ENCODE results near the gene FEM1B.

FEM1B gene

DNA sequence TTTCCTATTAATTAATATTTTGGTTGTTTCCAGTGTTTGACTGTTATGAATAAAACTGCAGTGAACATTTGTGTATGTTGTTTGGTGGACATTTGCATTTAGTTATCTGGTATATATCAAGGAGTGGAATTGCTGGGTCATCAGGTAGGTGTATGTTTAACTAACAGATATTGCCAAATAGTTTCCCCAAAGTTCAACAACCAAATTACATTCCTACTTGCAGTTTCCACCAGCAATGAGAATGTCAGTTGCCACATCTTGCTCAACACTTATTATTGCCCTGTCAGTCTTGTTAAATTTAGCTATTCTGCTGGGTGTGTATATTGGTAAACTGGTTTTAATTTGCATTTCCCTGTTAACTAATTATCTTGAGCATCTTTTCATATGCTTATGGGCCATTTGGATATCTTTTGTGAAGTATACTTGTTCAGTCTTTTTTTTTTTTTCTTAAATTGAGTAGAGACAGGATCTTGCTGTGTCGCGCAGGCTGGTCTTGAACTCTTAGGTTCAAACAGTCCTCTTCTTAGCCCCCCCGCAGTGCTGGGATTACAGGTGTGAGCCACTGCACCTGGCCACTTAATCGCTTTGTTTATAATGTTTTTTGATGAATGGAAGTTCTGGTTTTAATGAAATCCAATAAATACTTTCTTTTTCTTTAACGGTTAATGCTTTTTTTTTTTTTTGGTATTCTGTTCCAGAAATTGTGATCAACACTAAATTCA lies 7.9 kb downstream of the FEM1B start:
- no peak for DNase-seq (ENCODE audit: low spot score)

DNA sequence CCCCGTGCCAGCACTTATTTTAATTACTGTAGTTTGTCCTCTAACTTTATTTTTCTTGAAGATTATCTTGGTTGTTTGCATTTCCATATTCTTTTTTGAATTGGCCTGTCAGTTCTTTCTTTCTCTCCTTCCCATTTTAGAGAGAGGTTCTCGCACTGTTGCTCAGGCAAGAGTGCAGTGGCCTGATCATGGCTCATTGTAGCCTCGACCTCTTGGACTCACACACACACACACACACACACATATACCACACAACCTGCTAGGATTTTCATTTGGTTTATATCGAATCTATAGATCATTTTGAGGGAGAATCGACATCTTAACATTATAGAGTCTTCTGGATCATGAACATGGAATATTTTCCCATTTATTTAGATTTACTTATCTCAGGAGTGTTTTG lies 8.7 kb downstream of the FEM1B start:
- DNase-seq (ENCODE audit: low spot score): no peak

DNA sequence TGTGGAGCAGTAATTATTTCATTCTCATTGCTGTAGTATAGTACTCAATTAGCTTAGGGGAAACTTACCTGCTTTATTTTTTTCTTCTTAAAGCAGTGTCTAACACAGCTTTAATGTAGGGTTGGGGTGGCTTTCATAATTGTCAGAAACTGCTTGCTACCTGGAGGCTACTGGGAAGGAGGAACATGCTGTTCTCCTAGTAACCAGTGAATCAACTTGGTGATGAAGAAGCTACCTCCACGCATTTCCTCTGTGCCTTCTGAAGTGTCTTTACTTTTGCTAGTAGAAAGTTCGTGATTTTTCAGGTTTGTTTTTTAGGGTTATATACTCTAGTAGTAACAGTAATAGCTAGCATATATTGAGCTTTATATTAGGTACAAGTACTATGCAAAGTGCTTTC lies 11.5 kb downstream of the FEM1B start:
- DNase-seq (ENCODE audit: low spot score): no peak

DNA sequence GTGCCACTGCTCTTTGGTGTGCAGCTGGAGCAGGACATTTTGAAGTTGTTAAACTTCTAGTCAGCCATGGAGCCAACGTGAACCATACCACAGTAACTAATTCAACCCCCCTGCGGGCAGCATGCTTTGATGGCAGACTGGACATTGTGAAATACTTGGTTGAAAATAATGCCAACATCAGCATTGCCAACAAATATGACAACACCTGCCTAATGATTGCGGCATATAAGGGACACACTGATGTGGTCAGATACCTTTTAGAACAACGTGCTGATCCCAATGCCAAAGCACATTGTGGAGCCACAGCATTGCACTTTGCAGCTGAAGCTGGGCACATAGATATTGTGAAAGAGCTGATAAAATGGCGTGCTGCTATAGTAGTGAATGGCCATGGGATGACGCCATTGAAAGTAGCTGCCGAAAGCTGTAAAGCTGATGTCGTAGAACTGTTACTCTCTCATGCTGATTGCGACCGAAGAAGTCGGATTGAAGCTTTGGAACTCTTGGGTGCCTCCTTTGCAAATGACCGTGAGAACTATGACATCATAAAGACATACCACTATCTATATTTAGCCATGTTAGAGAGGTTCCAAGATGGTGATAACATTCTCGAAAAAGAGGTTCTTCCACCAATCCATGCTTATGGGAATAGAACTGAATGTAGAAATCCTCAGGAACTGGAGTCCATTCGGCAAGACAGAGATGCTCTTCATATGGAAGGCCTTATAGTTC lies 12.2 kb downstream of the FEM1B start:
- no peak for DNase-seq (ENCODE audit: low spot score)

DNA sequence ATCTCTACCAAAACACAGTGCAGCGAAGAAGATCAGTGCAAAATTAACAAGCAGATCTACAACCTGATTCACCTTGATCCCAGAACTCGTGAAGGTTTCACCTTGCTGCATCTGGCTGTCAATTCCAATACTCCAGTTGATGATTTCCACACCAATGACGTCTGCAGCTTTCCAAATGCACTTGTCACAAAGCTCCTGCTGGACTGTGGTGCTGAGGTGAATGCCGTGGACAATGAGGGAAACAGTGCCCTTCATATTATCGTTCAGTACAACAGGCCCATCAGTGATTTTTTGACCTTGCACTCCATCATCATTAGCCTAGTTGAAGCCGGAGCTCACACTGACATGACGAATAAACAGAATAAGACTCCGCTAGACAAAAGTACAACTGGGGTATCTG lies 13.2 kb downstream of the FEM1B start:
- DNase-seq (ENCODE audit: low spot score): no peak

DNA sequence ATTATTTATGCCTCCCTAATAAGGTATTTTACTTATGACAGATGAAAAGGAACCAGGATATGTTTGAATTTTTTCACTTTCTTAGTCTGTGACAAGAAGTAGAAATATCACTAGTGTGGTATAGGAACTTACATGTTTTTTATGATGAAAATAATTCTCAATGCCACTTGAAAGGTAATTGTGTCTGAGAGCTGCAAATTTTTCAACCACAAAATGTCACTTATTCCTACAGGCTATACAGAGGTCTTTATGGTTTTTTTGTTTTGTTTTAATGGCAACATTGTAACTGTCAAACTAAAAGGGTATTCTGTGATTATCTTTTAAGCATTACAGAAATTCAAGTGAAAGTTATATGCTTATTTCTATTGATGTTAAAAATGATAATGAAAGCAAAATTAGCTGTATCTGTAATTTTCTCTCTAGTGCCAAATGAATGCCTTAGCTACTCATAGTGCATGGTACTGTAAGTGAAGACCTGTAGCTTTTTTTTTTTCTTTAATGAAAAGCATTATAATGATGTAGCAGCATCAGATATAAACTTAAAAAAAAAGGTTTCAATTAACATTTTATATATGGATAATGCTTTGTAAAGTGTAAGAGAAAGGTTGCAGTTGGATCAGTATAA lies 14.7 kb downstream of the FEM1B start:
- no peak for DNase-seq (ENCODE audit: low spot score)

DNA sequence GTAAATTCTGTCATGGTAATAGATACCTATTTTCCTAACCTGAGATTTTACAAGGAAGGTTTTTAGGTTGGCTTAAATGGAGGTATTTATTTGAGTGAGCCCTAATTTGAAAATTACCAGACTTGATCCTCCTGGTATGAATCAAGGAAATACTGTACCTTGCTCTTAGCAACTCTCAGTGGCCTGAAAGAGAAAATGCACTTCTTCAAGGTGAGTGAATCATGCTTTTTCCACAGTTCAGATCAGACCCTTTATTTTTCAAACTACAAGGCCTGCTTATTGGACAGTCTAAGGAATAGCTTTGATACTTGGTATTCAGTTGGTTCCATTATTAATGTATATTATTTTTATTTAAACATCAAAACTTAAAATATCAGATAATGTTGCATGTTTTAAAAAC lies 15.4 kb downstream of the FEM1B start:
- DNase-seq (ENCODE audit: low spot score): no peak

DNA sequence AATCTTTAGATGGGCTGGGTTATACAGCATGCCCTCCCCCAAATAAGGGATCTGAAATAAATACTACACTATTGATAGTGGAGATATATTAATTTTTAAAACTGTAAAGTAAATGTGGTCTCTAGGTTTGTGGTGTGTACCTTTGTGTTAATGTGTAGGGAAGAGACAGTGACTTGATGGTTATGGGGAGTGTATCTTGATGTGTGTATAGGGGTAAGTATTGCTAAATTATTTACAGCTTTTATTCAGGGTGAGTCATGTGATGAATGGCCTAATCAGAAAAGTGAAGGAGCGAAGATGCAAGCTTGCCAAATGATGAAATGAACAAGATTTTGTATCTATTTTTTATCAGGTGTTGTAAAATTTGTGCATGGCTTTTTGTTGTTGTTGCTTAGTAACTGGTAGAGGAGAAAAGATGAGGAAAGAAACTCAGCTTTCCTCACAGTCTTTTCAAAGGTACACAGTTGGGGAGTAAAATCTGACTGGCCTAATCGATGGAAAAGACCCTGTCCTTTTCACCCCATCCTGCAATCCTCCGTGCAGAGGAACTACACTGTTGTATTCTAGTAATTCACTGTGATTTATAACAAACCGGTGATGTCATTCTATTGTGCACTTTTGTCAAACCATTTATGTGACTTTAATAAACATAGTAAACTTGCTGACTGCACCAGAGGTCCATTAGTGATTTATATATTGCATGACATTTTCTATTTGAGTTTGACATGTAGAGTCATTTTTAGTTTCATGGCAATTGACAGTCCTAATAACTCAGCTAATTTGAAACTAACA lies 17.7 kb downstream of the FEM1B start:
- no peak for DNase-seq (ENCODE audit: low spot score)

DNA sequence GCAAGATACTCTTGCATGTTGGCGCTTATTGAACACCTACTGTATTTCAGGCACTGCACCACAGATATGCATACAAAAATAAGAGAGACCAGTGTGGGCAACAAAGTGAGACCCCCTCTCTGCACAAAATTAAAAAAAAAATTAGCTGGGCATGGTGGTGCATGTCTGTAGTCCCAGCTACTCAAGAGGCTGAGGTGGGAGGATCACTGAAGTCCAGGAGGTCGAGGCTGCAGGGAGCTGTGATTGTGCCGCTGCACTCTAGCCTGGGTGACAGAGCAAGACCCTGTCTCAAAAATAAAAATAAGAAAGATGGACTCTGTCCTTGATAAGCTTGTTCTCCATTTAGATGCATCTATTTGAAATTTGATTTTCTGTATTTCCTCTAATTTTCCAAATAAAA lies 20.8 kb downstream of the FEM1B start:
- DNase-seq (ENCODE audit: low spot score): no peak

DNA sequence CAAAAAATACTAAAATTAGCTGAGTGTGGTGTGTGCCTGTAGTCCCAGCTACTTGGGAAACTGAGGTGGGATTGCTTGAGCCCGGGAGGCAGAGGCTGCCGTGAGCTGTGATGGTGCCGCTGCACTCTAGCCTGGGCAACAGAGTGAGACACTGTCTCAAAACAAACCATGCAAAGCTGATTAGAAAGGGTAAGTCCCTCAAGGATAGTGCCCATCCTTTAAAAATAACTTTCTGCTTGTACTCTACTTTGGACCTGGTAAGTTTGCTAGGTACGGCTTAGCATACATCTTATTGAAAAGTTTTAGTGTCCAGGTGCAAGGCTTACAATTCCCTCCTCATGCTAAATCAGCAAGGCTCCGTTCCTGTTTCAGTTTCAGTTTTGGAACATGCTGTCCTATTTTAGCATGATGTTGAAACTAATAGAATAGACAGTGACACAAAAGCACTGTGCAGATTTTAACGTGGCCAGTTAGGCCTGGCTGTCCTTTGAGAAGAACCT lies 21.4 kb downstream of the FEM1B start:
- peak; percentile 19 for DNase-seq (ENCODE audit: low spot score)

DNA sequence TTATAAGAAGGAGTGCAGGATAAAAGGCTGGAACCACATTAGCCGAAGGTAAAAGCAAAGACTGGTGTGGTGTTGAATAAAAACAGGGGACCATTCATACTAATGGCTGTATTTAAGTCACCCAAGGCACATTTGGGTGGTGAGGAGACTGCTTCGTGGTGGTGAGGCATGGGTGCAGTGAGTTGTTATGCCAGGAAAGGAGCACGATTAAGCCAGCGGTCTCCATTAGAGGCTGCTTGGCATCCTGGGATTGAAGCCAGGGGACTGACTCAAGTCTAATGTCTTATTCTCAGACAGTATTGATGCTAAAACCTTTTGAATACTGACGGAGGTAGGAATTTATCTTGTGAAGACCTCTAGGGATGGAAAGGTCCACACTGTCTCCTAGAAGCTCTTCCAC lies 21.9 kb downstream of the FEM1B start:
- peak; percentile 50 for DNase-seq (ENCODE audit: low spot score)

DNA sequence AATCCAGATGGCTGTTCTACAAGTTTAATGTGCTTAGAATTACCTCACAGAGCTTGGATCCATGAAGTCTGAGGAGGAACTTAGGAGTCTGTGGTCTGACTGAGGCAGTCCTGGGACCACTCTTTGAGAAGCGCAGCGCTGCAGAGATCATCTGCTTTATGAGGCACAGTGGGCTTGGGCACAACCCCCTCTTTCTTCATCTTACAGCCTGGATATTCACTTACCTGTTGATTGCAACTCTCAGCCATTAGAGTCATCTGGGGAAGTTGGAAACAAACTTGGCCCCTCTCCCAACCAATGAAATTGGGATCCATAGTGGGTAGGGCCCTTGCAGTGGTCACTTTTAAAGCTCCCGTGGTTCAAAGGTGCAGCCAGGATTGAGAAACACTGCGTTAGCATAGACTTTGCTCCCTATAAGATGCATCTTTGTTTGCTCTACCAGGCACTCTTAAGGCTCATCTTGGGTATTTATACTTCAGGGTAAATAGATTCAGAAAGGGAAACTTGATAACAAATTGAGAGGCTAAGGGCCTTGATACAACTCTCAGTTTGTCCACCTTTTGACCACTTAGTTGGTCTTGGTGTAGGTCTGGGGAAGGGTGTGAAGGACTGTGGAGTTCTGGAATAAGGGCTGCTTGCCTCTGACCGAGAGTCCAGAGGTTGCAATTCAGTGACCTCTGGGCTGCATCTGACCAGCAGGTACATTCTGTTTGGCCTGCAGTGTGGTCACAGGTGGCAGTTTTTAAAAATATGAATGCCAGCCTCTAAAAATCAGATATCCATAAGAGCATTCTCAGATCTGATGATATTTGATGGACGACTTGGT lies 22.8 kb downstream of the FEM1B start:
- DNase-seq (ENCODE audit: low spot score): no peak

DNA sequence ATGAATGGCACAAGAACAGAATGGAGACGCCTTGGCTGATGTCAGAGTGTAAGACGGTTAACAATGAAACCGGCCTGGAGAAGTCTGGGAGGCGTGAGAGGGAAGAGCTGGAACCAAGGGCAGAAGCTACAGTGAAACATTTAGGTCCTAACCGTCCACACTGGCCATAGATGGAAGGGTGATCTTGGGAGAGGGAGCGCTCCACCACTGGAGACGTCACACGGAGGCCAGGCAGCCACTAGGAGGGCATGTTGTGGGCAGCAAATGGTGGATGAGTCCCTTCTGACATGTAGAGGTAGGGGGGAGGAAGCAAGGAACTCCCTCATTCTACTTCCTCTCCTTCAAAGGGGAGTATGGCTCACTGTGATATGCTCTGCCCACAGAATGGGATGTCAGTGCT lies 23.8 kb downstream of the FEM1B start:
- DNase-seq (ENCODE audit: low spot score): no peak

DNA sequence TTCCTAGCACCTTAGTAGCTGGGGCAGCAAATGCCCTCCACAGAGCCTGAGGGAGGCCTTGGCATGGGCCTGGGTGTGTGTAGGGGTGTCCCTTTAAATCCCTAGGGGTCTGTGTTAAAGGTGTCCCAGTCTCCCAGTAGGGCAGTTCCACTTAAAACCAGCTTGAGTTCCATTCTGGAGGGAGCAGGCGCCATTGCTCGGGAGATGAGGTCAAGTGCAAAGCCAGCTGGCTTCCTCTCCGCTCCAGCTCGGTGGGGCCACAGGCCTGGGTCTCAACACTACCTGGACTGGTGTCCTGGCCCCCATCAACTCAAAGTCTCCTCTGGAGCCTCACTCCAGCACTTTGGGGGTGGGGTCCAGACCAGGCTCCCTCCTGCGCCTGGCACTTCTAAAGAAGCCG lies 25.2 kb downstream of the FEM1B start:
- DNase-seq (ENCODE audit: low spot score): no peak

DNA sequence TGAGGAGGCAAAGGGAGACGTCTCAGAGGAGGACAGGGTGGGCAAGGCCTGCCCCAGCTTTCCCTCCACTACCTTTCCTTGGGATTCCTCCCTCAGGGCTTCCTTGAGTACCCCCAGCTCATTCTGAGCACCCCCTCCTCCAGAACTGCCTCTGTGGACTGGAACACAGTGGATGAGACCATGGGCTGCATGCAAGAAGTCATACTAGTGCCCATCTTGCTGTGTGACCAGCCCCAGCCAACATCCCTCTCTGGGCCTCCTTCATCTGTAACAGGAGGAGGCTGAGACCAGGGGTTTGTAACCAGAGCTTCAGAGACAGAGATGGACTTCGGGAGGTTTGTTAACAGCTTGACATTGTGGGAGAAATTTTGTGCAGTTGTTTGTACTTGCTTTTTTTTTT lies 25.6 kb downstream of the FEM1B start:
- no peak for DNase-seq (ENCODE audit: low spot score)

DNA sequence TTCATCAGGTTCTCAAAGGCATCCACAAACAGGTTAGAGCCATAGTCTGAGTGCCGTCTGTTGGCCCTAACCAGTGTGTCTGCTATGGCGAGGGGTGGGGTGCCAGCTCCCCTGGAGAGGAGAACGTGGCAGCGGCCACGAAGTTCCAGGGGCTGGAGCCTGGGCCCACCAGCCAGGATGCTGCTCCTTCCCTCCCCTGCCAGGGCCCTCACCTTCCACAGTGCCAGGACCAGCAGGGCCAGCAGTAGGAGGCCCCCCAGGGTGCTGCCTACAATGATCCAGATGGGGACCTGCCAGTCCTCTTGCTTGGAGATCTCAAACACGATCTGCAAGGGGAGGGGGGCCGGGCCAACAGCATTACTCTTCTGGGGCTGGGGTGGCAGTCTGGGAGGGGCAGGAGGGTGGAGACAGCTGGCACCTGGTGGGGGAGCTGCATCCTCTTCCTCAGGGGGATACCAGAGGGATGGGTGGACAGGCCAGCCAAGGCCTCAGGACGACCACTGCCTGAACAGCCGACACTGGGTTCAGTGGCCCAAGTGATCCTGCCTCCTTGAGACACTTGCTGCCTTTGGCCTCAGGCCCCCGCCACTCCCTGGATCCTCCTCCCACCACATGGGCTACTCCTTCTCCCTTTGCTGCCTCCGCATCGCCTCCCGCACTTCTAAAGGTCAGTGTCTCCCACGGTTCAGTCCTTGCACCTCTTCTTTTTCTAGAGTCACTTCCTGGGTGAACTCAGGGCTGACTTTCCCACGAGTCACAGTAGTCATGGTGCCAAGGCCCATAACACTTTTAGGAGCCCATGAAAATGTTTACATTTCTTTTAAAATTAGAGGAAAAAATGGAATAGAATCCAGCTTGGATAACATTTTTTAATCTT lies 26.3 kb downstream of the FEM1B start:
- DNase-seq (ENCODE audit: low spot score): no peak

DNA sequence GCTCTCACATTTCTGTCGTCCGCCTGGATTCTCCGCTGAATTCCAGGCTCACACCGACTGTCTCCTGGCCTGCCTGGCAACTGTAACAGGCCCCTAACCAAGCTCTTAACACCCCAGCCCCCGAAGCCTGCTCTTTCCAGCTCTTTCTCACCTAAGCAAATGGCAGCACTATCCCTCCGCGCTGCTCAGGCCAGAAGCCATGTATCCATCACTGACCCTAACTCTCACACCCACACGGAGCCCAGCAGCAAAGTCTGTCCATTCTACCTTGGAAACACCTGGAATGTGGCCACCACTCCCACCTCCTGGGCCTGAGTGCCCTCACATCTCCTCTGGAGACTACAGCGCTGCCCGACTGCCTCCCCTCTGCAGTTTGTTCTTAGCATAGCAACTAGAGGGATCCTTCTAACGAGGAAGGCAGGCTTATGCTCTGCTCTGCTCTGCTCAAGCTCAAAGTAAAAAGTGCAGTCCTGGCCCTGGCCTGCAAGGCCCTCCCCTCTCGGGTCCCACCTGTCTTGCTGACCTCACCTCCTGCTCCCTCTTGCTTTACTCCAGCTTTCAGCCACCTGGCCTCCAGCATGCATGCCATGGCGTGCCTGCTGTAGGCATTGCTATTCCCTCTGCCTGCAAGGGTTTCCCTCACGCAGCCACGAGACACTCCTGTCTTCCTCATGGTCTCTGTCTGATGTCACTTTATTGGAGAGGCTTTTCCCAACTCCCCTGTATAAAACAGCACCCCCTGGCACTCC lies 27.2 kb downstream of the FEM1B start:
- no peak for DNase-seq (ENCODE audit: low spot score)

DNA sequence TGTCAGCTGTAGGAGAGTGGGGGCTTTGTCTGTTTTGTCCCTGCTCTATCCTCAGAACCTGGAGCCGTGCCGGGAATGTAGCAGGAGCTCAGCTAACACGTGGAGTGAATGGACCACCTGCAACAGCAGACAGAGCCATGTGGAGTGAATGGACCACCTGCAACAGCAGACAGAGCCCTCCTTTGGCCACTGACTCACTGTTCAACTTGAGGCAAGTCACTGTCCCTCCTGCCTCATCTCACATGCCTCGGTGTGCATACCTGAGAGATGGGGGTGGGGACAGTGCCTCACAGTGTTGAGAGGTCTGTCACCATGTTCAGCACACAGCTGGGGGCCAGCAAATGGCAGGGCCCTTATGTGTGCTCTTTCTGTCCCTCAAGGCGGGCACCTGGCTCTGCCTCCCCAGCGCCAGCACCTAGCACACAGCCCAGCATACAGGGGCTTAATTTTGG lies 27.9 kb downstream of the FEM1B start:
- no peak for DNase-seq (ENCODE audit: low spot score)

DNA sequence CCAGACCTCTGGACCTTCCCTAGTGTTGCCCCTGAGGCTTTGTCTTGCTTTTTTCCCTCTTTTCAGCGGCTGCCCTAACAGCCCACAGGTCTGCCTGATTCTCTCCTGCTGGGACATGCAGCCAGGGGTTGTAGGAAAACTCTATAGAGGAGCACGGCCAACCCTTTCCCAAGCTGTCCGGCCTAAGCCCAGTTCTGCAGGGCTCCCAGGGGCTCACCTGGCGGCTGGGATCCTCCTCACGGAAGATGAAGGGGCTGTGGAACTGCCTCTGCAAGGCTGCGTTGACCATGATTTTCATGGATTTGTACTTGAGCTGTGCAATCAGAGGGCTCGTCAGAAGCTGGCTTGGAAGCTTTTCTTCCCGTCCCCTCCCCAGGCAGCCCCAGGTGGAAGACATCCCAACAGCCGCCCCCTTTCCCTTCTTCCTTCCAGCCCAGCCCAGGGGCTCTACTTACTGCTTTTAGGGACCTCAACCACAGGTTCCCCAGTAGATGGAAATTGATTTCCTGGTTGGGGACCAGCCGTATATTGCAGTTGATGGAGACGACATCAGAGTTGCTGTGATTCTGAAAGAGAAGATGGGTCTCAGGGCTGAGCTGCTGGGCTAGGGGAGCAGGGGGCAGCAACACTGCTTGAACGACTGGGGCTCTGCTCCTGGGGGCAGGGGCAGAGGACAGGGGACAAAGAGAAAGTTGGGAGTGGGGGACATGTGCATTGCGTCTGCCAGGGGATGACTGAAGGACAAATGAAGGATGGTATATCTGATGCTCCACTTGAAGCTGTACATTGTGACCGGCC lies 29.8 kb downstream of the FEM1B start:
- DNase-seq (ENCODE audit: low spot score): no peak

Data from AG08395 (cell line).